Esophagus squamous epithelium (tissue), 4 donors: Measurements from ENCODE around the gene CXCL3.

Experiments used
- CTCF ChIP-seq, 6 experiments: fragments of 450-650 bp in 4 of 6; fragments of 200-600 bp in 2 of 6; sonication (generic) in 2 of 6; IDR thresholded peaks; one replicate each; pipeline ENCODE4 v1.5.1; 2016 to 2019; ENCODE audit warnings: antibody characterized with exemption in 6 of 6, mild to moderate bottlenecking in 4 of 6, moderate library complexity in 4 of 6
- POLR2A ChIP-seq, 4 donors: fragments of 450-650 bp; IDR thresholded peaks; one replicate each; pipeline ENCODE4 v1.6.1; 2017; ENCODE audit warnings: antibody characterized with exemption in 4 of 4, mild to moderate bottlenecking in 4 of 4, moderate library complexity in 3 of 4

GRCh38 chr4:74018771-74019170 is 19.7 kb downstream of the CXCL3 start:
- TF ChIP-seq CTCF (IDR thresholded peaks at IDR 0.05) (no peak), POLR2A (IDR thresholded peaks at IDR 0.05) (no peak)
